Measurements from ENCODE around the gene MCOLN2. TPM values are rescaled to one million over a fixed set of nuclear protein-coding genes. Genes with fewer than 3 reads are reported as not detected.

Gene MCOLN2
- total RNA-seq, 1 donor from 2014 or later, result 0.11 TPM

GRCh38 chr1:84963021-84963420, 33.9 kb downstream of the MCOLN2 start:
- no peaks in the 10 kb centered on the region for H3K79me2 ChIP-seq (ENCODE audit: low read depth)
- H3K36me3 ChIP-seq, result no peaks in the 10 kb centered on the region
- Mint-ChIP-seq H3K36me3 (no peaks in the 10 kb centered on the region), H3K4me3 (no peak overlapping the region), H3K27me3 (ENCODE audit: insufficient read depth, low read depth) (no peaks in the 10 kb centered on the region), H3K27ac (no peak overlapping the region), H3K4me1 (no peaks in the 10 kb centered on the region), H3K9me3 (no peaks in the 10 kb centered on the region)
- no peaks in the 10 kb centered on the region for H4K20me1 ChIP-seq (ENCODE audit: low read depth)
- no peak overlapping the region for H3K27ac ChIP-seq
- H3K27me3 ChIP-seq, result no peaks in the 10 kb centered on the region
- H3K9ac ChIP-seq, result no peak overlapping the region
- H3F3A ChIP-seq (ENCODE audit: low read depth), result no peaks in the 10 kb centered on the region
- no peak for TF ChIP-seq EZH2phosphoT487 (IDR thresholded peaks at IDR 0.05)
- no peak for TF ChIP-seq EZH2 (IDR thresholded peaks at IDR 0.05)
- TF ChIP-seq CTCF (IDR thresholded peaks at IDR 0.05), result no peak
- H3K4me2 ChIP-seq, result no peak overlapping the region
- no peaks in the 10 kb centered on the region for H3K4me1 ChIP-seq
- no peak overlapping the region for H2AFZ ChIP-seq (replicated peaks)
- H3K9me3 ChIP-seq (ENCODE audit: low read depth), result no peaks in the 10 kb centered on the region
- no peak overlapping the region for H3K4me3 ChIP-seq
- DNase-seq (ENCODE audit: low spot score), result no peak

- H3K36me3 ChIP-seq, result no peaks in the 10 kb centered on the region
- no peak overlapping the region for H3K4me3 ChIP-seq
- H2AFZ ChIP-seq (replicated peaks), result no peak overlapping the region
- no peaks in the 10 kb centered on the region for H3K9me3 ChIP-seq (ENCODE audit: low read depth)
- H3K36me3 Mint-ChIP-seq, result no peaks in the 10 kb centered on the region
- no peaks in the 10 kb centered on the region for H3F3A ChIP-seq (ENCODE audit: low read depth)
- H3K4me1 ChIP-seq, result no peaks in the 10 kb centered on the region
- no peaks in the 10 kb centered on the region for H3K4me1 Mint-ChIP-seq
- H3K4me3 Mint-ChIP-seq, result no peak overlapping the region
- H3K27ac Mint-ChIP-seq, result no peak overlapping the region
- H3K27me3 ChIP-seq, result no peaks in the 10 kb centered on the region
- H3K27ac ChIP-seq, result no peak overlapping the region
- peaks cover 2% of the 10 kb centered on the region for H3K27me3 Mint-ChIP-seq (ENCODE audit: insufficient read depth, low read depth)
- no peaks in the 10 kb centered on the region for H4K20me1 ChIP-seq (ENCODE audit: low read depth)
- no peak overlapping the region for H3K9ac ChIP-seq
- H3K4me2 ChIP-seq, result no peak overlapping the region
- no peaks in the 10 kb centered on the region for H3K79me2 ChIP-seq (ENCODE audit: low read depth)
- no peaks in the 10 kb centered on the region for H3K9me3 Mint-ChIP-seq
- DNase-seq (ENCODE audit: low spot score), result no peak
- no peak for TF ChIP-seq CTCF (IDR thresholded peaks at IDR 0.05)
- TF ChIP-seq EZH2phosphoT487 (IDR thresholded peaks at IDR 0.05), result no peak
- no peak for TF ChIP-seq EZH2 (IDR thresholded peaks at IDR 0.05)
These were observed 35.6 kb downstream of the MCOLN2 start for GRCh38 chr1:84961316-84961715.

GRCh38 chr1:84960371-84960770, 36.5 kb downstream of the MCOLN2 start:
- H3K4me3 Mint-ChIP-seq, result no peak overlapping the region
- Histone ChIP-seq H3K36me3 (no peaks in the 10 kb centered on the region), H3K4me2 (no peak overlapping the region), H3K27me3 (no peaks in the 10 kb centered on the region), H2AFZ (replicated peaks) (no peak overlapping the region), H3K79me2 (ENCODE audit: low read depth) (no peaks in the 10 kb centered on the region), H3K4me3 (no peak overlapping the region), H3F3A (ENCODE audit: low read depth) (no peaks in the 10 kb centered on the region), H3K9ac (no peak overlapping the region), H3K9me3 (ENCODE audit: low read depth) (no peaks in the 10 kb centered on the region), H3K27ac (no peak overlapping the region), H4K20me1 (ENCODE audit: low read depth) (no peaks in the 10 kb centered on the region), H3K4me1 (no peaks in the 10 kb centered on the region)
- peaks cover 2% of the 10 kb centered on the region for H3K27me3 Mint-ChIP-seq (ENCODE audit: insufficient read depth, low read depth)
- H3K36me3 Mint-ChIP-seq, result no peaks in the 10 kb centered on the region
- no peaks in the 10 kb centered on the region for H3K4me1 Mint-ChIP-seq
- TF ChIP-seq EZH2 (IDR thresholded peaks at IDR 0.05), result no peak
- no peak for TF ChIP-seq EZH2phosphoT487 (IDR thresholded peaks at IDR 0.05)
- TF ChIP-seq CTCF (IDR thresholded peaks at IDR 0.05), result no peak
- no peak overlapping the region for H3K27ac Mint-ChIP-seq
- no peaks in the 10 kb centered on the region for H3K9me3 Mint-ChIP-seq
- DNase-seq (ENCODE audit: low spot score), result no peak

Data from neural progenitor cell (in vitro differentiated cells).